Loucy (cell line): ENCODE measurements around the gene PPIL3.

Experiments used
- H2AFZ ChIP-seq: fragments of 200-600 bp; sonication (generic); 2 replicates; pipeline ENCODE4 v1.6.0; 2016; ENCODE audit warnings: antibody characterized with exemption, mild to moderate bottlenecking, low read length, moderate library complexity
- H3F3A ChIP-seq: fragments of 200-600 bp; 2 replicates; pipeline ENCODE4 v1.6.0; 2016; ENCODE audit warnings: antibody characterized with exemption, low read depth, mild to moderate bottlenecking
- H3K27me3 ChIP-seq: fragments of 200-600 bp; sonication (generic); 2 replicates; pipeline ENCODE4 v1.6.1; 2014; ENCODE audit warnings: low read length, mild to moderate bottlenecking; ENCODE audit not compliant: insufficient read depth, poor library complexity, severe bottlenecking
- H3K36me3 ChIP-seq: fragments of 200-600 bp; sonication (generic); 2 replicates; pipeline ENCODE4 v1.6.1; 2016; ENCODE audit warnings: low read length; ENCODE audit not compliant: insufficient read depth
- H3K4me1 ChIP-seq: fragments of 200-600 bp; sonication (generic); 2 replicates; pipeline ENCODE4 v1.5.1; 2014; ENCODE audit warnings: low read length, mild to moderate bottlenecking; ENCODE audit not compliant: insufficient read depth, poor library complexity, severe bottlenecking
- H3K4me2 ChIP-seq: fragments of 200-600 bp; sonication (generic); 2 replicates; pipeline ENCODE4 v1.6.0; 2014; ENCODE audit warnings: antibody characterized with exemption, low read length, low read depth, mild to moderate bottlenecking; ENCODE audit not compliant: poor library complexity, severe bottlenecking
- H3K4me3 ChIP-seq: fragments of 200-600 bp; sonication (generic); 2 replicates; pipeline ENCODE4 v1.5.1; 2014; ENCODE audit warnings: low read length, mild to moderate bottlenecking, mixed read lengths; ENCODE audit not compliant: poor library complexity, severe bottlenecking
- H3K79me2 ChIP-seq: fragments of 200-600 bp; sonication (generic); 2 replicates; pipeline ENCODE4 v1.6.1; 2014; ENCODE audit warnings: low read length; ENCODE audit not compliant: insufficient read depth
- H3K9ac ChIP-seq: fragments of 200-600 bp; sonication (generic); 2 replicates; pipeline ENCODE4 v1.6.0; 2014; ENCODE audit warnings: mild to moderate bottlenecking, low read depth, low read length, moderate library complexity; ENCODE audit not compliant: poor library complexity, severe bottlenecking
- H3K9me2 ChIP-seq: fragments of 200-600 bp; sonication (generic); replicated peaks from 2 replicates; pipeline ENCODE4 v1.6.1; 2016; ENCODE audit warnings: low read depth, low read length, mixed read lengths
- H3K9me3 ChIP-seq: fragments of 200-600 bp; sonication (generic); 2 replicates; pipeline ENCODE4 v1.6.1; 2014; ENCODE audit warnings: mild to moderate bottlenecking, antibody characterized with exemption, low read length, low read depth; ENCODE audit not compliant: insufficient read depth
- H4K20me1 ChIP-seq: fragments of 200-600 bp; sonication (generic); 2 replicates; pipeline ENCODE4 v1.6.0; 2014; ENCODE audit warnings: antibody characterized with exemption, low read length, mild to moderate bottlenecking; ENCODE audit not compliant: insufficient read depth, poor library complexity, severe bottlenecking
- CTCF ChIP-seq: fragments of 200-600 bp; sonication (generic); conservative IDR thresholded peaks from 2 replicates; pipeline ENCODE4 v1.5.1; 2014; ENCODE audit warnings: mild to moderate bottlenecking, antibody characterized with exemption, low read length
- EZH2phosphoT487 ChIP-seq: fragments of 200-600 bp; IDR thresholded peaks from 2 replicates; pipeline ENCODE4 v1.6.1; 2018; ENCODE audit warnings: antibody characterized with exemption, mild to moderate bottlenecking, moderate library complexity, borderline replicate concordance

Gene PPIL3

GRCh38 chr2:200847269-200847668, 41.6 kb downstream of the PPIL3 start:
- H3K9ac ChIP-seq: no peak overlapping the region
- no peak overlapping the region for H3K4me2 ChIP-seq
- no peaks in the 10 kb centered on the region for H3K4me1 ChIP-seq
- H4K20me1 ChIP-seq: peaks cover 4% of the 10 kb centered on the region
- H3K79me2 ChIP-seq: no peaks in the 10 kb centered on the region
- 0 out of 2 replicates have a peak, but pooled peaks cover 3% of the 10 kb centered on the region for H3F3A ChIP-seq
- no peak overlapping the region for H3K4me3 ChIP-seq
- H3K9me2 ChIP-seq: no peaks in the 10 kb centered on the region
- H3K36me3 ChIP-seq: peaks cover 16% of the 10 kb centered on the region
- TF ChIP-seq EZH2phosphoT487: no peak
- TF ChIP-seq CTCF: no peak
- H3K9me3 ChIP-seq: no peaks in the 10 kb centered on the region
- no peak overlapping the region for H2AFZ ChIP-seq
- H3K27me3 ChIP-seq: no peaks in the 10 kb centered on the region

- TF ChIP-seq CTCF (no peak), EZH2phosphoT487 (no peak)
- Histone ChIP-seq H2AFZ (no peak overlapping the region), H3K4me2 (no peak overlapping the region), H3K9me3 (no peaks in the 10 kb centered on the region), H3F3A (no peaks in the 10 kb centered on the region), H3K79me2 (no peaks in the 10 kb centered on the region), H4K20me1 (no peaks in the 10 kb centered on the region), H3K9ac (no peak overlapping the region), H3K4me1 (no peaks in the 10 kb centered on the region), H3K4me3 (no peak overlapping the region), H3K27me3 (no peaks in the 10 kb centered on the region), H3K9me2 (no peaks in the 10 kb centered on the region), H3K36me3 (peaks cover 1% of the 10 kb centered on the region; the same call in 1 of the 2 replicates)
These were observed 43.1 kb downstream of the PPIL3 start for GRCh38 chr2:200845669-200846325.

- no peak for TF ChIP-seq EZH2phosphoT487
- no peak for TF ChIP-seq CTCF
- no peaks in the 10 kb centered on the region for H3F3A ChIP-seq
- H3K4me3 ChIP-seq: no peak overlapping the region
- H3K4me1 ChIP-seq: no peaks in the 10 kb centered on the region
- no peak overlapping the region for H3K4me2 ChIP-seq
- H3K9me3 ChIP-seq: no peaks in the 10 kb centered on the region
- no peaks in the 10 kb centered on the region for H3K9me2 ChIP-seq
- no peak overlapping the region for H3K9ac ChIP-seq
- H4K20me1 ChIP-seq: no peaks in the 10 kb centered on the region
- no peaks in the 10 kb centered on the region for H3K79me2 ChIP-seq
- no peaks in the 10 kb centered on the region for H3K36me3 ChIP-seq
- no peaks in the 10 kb centered on the region for H3K27me3 ChIP-seq
- no peak overlapping the region for H2AFZ ChIP-seq
These were observed 43.7 kb downstream of the PPIL3 start for GRCh38 chr2:200845194-200845593.
